Esophagus muscularis mucosa (tissue), 4 donors: Measurements from ENCODE around the gene FAM228A. TPM values are rescaled to one million over a fixed set of nuclear protein-coding genes. Genes with fewer than 3 reads are reported as not detected.

Experiments used
- DNase-seq: peaks from one replicate; pipeline ENCODE4 v3.0.0-alpha.2; 2017; ENCODE audit errors: extremely low spot score
- H3K27ac ChIP-seq, 4 donors: fragments of 200-600 bp; sonication (generic); replicated peaks in 1 of 4; 1 replicate in 3 of 4; 2 replicates in 1 of 4; pipeline ENCODE4 v1.5.1; 2016 to 2019; ENCODE audit warnings: mild to moderate bottlenecking in 1 of 4
- H3K27me3 ChIP-seq, 4 donors: fragments of 200-600 bp; sonication (generic); one replicate each; pipeline versions ENCODE4 v1.5.1 to v1.6.0; 2016 to 2019
- H3K36me3 ChIP-seq, 4 donors: fragments of 200-600 bp; sonication (generic); one replicate each; pipeline ENCODE4 v1.5.1; 2016 to 2019
- H3K4me1 ChIP-seq, 4 donors: fragments of 200-600 bp; sonication (generic); one replicate each; pipeline ENCODE4 v1.5.1; 2016 to 2019
- H3K4me3 ChIP-seq, 4 donors: fragments of 200-600 bp; sonication (generic); 1 replicate in 2 of 4; 2 replicates in 2 of 4; pipeline ENCODE4 v1.5.1; 2016 to 2019; ENCODE audit warnings: mild to moderate bottlenecking in 4 of 4, moderate library complexity in 1 of 4
- H3K9me3 ChIP-seq, 4 donors: fragments of 200-600 bp; sonication (generic); 1 replicate in 3 of 4; 2 replicates in 1 of 4; pipeline ENCODE4 v1.5.1; 2016 to 2019
- CTCF ChIP-seq, 3 experiments: fragments of 200-600 bp in 2 of 3; fragments of 450-650 bp in 1 of 3; sonication (generic) in 2 of 3; IDR thresholded peaks; one replicate each; pipeline ENCODE4 v1.5.1; 2017 to 2019; ENCODE audit warnings: antibody characterized with exemption in 3 of 3, mild to moderate bottlenecking in 2 of 3, moderate library complexity in 1 of 3
- EP300 ChIP-seq: sonication (generic); formaldehyde crosslinking; IDR thresholded peaks from one replicate; pipeline ENCODE4 v1.6.1; 2017; ENCODE audit warnings: antibody characterized with exemption
- POLR2A ChIP-seq: fragments of 450-650 bp; IDR thresholded peaks from one replicate; pipeline ENCODE4 v1.6.1; 2017; ENCODE audit warnings: antibody characterized with exemption, moderate library complexity, mild to moderate bottlenecking, low read depth
- POLR2AphosphoS5 ChIP-seq, 2 donors: sonication (generic); formaldehyde crosslinking; IDR thresholded peaks; one replicate each; pipeline ENCODE4 v1.6.1; 2017; ENCODE audit warnings: antibody characterized with exemption in 2 of 2
- WGBS: methylation state at CpG from one replicate; pipeline ENCODE4 v1.1.5; 2018; 5-methylcytosine and 5-hydroxymethylcytosine counted together
- intact Hi-C: fragments of 100-400 bp; cut with DNase I; formaldehyde crosslinking; loops from one replicate; pipeline ENCODE4 v1.15.1; 2023
- total RNA-seq, 4 donors: library from RNA; depleted of rRNA; stranded (reverse); fragments of >200 nt; gene quantifications; one replicate each; pipeline versions ENCODE4 v1.1.0 to v1.2.1, GENCODE V29; 2016

Gene FAM228A
- total RNA-seq, 4 donors from 2014 or later: 1.1 to 3.3 (median 2.6) TPM

GRCh38 chr2:24208490-24208889, 33.6 kb downstream of the FAM228A start:
- no peaks in the 10 kb centered on the region for H3K4me1 ChIP-seq
- 95% methylated on average over 13 of the region's 16 CpGs for WGBS
- no peak overlapping the region for H3K4me3 ChIP-seq
- TF ChIP-seq CTCF (IDR thresholded peaks at IDR 0.05) (no peak), POLR2AphosphoS5 (IDR thresholded peaks at IDR 0.05) (no peak), POLR2A (no peak), EP300 (no peak)
- no peaks in the 10 kb centered on the region for H3K27me3 ChIP-seq
- H3K36me3 ChIP-seq: peaks cover 81 to 98% (median 91%) of the 10 kb centered on the region in 4 donors
- DNase-seq: no peak
- intact Hi-C loops: no loop called here
- no peak overlapping the region for H3K27ac ChIP-seq
- H3K9me3 ChIP-seq: no peaks in the 10 kb centered on the region

GRCh38 chr2:24209389-24210105, 34.7 kb downstream of the FAM228A start:
- WGBS: 80% methylated on average over 16 of the region's 17 CpGs
- Histone ChIP-seq H3K4me1 (no peaks in the 10 kb centered on the region), H3K27me3 (no peaks in the 10 kb centered on the region), H3K9me3 (no peaks in the 10 kb centered on the region), H3K27ac (no peak overlapping the region), H3K4me3 (no peak overlapping the region), H3K36me3 (peaks cover 71 to 96% (median 85%) of the 10 kb centered on the region in 4 donors)
- intact Hi-C loops: no loop called here
- no peak for DNase-seq
- TF ChIP-seq CTCF (IDR thresholded peaks at IDR 0.05): no peak
- no peak for TF ChIP-seq POLR2AphosphoS5 (IDR thresholded peaks at IDR 0.05)
- TF ChIP-seq EP300: no peak
- TF ChIP-seq POLR2A: no peak

DNA sequence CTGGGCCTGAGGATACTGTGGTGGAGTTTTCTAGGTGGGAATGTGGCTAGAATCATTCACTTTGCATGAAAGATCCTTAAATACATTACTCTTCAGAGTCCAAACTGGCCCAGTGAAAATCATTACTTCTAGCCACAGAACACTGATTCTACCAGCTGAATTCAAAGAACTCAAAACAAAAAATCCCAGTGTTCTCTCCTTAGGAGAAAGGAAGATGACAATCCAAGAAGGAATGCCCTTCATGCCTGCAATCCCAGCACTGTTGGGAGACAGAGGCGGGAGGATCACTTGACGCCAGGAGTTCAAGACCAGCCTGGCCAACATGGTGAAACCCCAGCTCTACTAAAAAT, 35.2 kb downstream of the FAM228A start:
- H3K4me1 ChIP-seq: no peaks in the 10 kb centered on the region
- no peaks in the 10 kb centered on the region for H3K27me3 ChIP-seq
- no peak overlapping the region for H3K4me3 ChIP-seq
- intact Hi-C loops: no loop called here
- TF ChIP-seq POLR2AphosphoS5 (IDR thresholded peaks at IDR 0.05) (no peak), CTCF (IDR thresholded peaks at IDR 0.05) (no peak), EP300 (no peak), POLR2A (no peak)
- 91% methylated on average over 2 of the region's 2 CpGs for WGBS
- H3K9me3 ChIP-seq: no peaks in the 10 kb centered on the region
- H3K36me3 ChIP-seq: peaks cover 65 to 95% (median 82%) of the 10 kb centered on the region in 4 donors
- no peak for DNase-seq
- no peak overlapping the region for H3K27ac ChIP-seq

- TF ChIP-seq EP300 (no peak), POLR2AphosphoS5 (IDR thresholded peaks at IDR 0.05) (no peak), CTCF (IDR thresholded peaks at IDR 0.05) (no peak), POLR2A (no peak)
- 92% methylated on average over 14 of the region's 21 CpGs for WGBS
- H3K36me3 ChIP-seq: peaks cover 66 to 95% (median 81%) of the 10 kb centered on the region in 4 donors
These were observed 35.9 kb downstream of the FAM228A start for GRCh38 chr2:24210723-24211122.

GRCh38 chr2:24211408-24211807, 36.6 kb downstream of the FAM228A start:
- H3K4me1 ChIP-seq: no peaks in the 10 kb centered on the region
- peaks cover 70 to 96% (median 82%) of the 10 kb centered on the region in 4 donors for H3K36me3 ChIP-seq
- no peak overlapping the region for H3K4me3 ChIP-seq
- intact Hi-C loops: no loop called here
- H3K27ac ChIP-seq: no peak overlapping the region
- no peak for TF ChIP-seq POLR2A
- no peak for TF ChIP-seq CTCF (IDR thresholded peaks at IDR 0.05)
- no peak for TF ChIP-seq POLR2AphosphoS5 (IDR thresholded peaks at IDR 0.05)
- TF ChIP-seq EP300: no peak
- no peaks in the 10 kb centered on the region for H3K9me3 ChIP-seq
- no peaks in the 10 kb centered on the region for H3K27me3 ChIP-seq
- 84% methylated on average over 7 of the region's 7 CpGs for WGBS
- no peak for DNase-seq

More at GRCh38 chr2:24210723-24211122, 35.9 kb downstream of the FAM228A start:
- H3K4me1 ChIP-seq: no peaks in the 10 kb centered on the region
- no peak overlapping the region for H3K27ac ChIP-seq
- intact Hi-C loops: no loop called here
- no peak overlapping the region for H3K4me3 ChIP-seq
- no peaks in the 10 kb centered on the region for H3K9me3 ChIP-seq
- no peaks in the 10 kb centered on the region for H3K27me3 ChIP-seq
- DNase-seq: no peak
